SH-SY5Y (cell line): ENCODE results near the gene SIPA1L3.

Experiments
- GATA2 ChIP-seq: IDR thresholded peaks from 2 replicates; pipeline ENCODE4 v1.6.1; 2011; ENCODE audit warnings: mild to moderate bottlenecking, low read depth, low read length
- GATA3 ChIP-seq: IDR thresholded peaks from 2 replicates; pipeline ENCODE4 v1.6.1; 2011; ENCODE audit warnings: low read depth, mild to moderate bottlenecking, low read length, moderate library complexity

- TF ChIP-seq GATA2 (no peak), GATA3 (no peak)
Observed at GRCh38 chr19:37986048-37986750, 79.2 kb downstream of the SIPA1L3 start.
